Measurements from ENCODE around the gene TECPR2.

DNA sequence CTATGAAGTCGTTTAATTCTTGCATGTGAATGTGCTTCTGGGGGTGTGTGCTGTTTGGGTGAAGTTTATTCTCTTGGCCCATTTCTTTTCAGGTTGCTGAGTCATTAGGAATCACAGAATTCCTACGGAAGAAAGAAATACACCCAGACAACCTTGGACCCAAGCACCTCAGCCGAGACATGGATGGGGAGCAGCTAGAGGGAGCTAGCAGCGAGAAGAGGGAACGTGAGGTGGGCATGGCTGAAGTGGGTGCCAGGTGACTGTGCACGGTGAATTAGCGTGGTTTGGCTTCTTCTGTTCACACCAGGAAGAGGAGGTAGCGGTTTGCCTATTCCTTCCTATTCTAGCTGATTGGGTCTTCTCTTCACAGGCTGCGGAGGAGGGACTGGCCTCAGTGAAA, 24.0 kb upstream of the TECPR2 start:
- TF ChIP-seq, protein P1, sequence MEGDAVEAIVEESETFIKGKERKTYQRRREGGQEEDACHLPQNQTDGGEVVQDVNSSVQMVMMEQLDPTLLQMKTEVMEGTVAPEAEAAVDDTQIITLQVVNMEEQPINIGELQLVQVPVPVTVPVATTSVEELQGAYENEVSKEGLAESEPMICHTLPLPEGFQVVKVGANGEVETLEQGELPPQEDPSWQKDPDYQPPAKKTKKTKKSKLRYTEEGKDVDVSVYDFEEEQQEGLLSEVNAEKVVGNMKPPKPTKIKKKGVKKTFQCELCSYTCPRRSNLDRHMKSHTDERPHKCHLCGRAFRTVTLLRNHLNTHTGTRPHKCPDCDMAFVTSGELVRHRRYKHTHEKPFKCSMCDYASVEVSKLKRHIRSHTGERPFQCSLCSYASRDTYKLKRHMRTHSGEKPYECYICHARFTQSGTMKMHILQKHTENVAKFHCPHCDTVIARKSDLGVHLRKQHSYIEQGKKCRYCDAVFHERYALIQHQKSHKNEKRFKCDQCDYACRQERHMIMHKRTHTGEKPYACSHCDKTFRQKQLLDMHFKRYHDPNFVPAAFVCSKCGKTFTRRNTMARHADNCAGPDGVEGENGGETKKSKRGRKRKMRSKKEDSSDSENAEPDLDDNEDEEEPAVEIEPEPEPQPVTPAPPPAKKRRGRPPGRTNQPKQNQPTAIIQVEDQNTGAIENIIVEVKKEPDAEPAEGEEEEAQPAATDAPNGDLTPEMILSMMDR (IDR thresholded peaks at IDR 0.05; ENCODE audit: low read depth, low read length, missing input control): no peak
- TF ChIP-seq, protein P2, sequence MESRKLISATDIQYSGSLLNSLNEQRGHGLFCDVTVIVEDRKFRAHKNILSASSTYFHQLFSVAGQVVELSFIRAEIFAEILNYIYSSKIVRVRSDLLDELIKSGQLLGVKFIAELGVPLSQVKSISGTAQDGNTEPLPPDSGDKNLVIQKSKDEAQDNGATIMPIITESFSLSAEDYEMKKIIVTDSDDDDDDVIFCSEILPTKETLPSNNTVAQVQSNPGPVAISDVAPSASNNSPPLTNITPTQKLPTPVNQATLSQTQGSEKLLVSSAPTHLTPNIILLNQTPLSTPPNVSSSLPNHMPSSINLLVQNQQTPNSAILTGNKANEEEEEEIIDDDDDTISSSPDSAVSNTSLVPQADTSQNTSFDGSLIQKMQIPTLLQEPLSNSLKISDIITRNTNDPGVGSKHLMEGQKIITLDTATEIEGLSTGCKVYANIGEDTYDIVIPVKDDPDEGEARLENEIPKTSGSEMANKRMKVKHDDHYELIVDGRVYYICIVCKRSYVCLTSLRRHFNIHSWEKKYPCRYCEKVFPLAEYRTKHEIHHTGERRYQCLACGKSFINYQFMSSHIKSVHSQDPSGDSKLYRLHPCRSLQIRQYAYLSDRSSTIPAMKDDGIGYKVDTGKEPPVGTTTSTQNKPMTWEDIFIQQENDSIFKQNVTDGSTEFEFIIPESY (IDR thresholded peaks at IDR 0.05): no peak
- TF ChIP-seq, protein P3, sequence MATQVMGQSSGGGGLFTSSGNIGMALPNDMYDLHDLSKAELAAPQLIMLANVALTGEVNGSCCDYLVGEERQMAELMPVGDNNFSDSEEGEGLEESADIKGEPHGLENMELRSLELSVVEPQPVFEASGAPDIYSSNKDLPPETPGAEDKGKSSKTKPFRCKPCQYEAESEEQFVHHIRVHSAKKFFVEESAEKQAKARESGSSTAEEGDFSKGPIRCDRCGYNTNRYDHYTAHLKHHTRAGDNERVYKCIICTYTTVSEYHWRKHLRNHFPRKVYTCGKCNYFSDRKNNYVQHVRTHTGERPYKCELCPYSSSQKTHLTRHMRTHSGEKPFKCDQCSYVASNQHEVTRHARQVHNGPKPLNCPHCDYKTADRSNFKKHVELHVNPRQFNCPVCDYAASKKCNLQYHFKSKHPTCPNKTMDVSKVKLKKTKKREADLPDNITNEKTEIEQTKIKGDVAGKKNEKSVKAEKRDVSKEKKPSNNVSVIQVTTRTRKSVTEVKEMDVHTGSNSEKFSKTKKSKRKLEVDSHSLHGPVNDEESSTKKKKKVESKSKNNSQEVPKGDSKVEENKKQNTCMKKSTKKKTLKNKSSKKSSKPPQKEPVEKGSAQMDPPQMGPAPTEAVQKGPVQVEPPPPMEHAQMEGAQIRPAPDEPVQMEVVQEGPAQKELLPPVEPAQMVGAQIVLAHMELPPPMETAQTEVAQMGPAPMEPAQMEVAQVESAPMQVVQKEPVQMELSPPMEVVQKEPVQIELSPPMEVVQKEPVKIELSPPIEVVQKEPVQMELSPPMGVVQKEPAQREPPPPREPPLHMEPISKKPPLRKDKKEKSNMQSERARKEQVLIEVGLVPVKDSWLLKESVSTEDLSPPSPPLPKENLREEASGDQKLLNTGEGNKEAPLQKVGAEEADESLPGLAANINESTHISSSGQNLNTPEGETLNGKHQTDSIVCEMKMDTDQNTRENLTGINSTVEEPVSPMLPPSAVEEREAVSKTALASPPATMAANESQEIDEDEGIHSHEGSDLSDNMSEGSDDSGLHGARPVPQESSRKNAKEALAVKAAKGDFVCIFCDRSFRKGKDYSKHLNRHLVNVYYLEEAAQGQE (IDR thresholded peaks at IDR 0.05): no peak
- no peak for TF ChIP-seq YY1 (IDR thresholded peaks at IDR 0.05)
- TF ChIP-seq, protein P4, sequence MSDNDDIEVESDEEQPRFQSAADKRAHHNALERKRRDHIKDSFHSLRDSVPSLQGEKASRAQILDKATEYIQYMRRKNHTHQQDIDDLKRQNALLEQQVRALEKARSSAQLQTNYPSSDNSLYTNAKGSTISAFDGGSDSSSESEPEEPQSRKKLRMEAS (IDR thresholded peaks at IDR 0.05): no peak
- no peak for TF ChIP-seq FOXA1 (IDR thresholded peaks at IDR 0.05)
- no peak for TF ChIP-seq TAF1 (conservative IDR thresholded peaks at IDR 0.05)
- TF ChIP-seq GABPA (IDR thresholded peaks at IDR 0.05 in 1 of 2, conservative IDR thresholded peaks at IDR 0.05 in 1 of 2): no peak
- TF ChIP-seq HNF4G (IDR thresholded peaks at IDR 0.05): no peak
- TF ChIP-seq JUND (IDR thresholded peaks at IDR 0.05): no peak
- TF ChIP-seq, protein P5, sequence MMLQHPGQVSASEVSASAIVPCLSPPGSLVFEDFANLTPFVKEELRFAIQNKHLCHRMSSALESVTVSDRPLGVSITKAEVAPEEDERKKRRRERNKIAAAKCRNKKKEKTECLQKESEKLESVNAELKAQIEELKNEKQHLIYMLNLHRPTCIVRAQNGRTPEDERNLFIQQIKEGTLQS (IDR thresholded peaks at IDR 0.05): no peak
- TF ChIP-seq EGR1 (IDR thresholded peaks at IDR 0.05; ENCODE audit: low read depth in 2 of 2): no peak
- no peak for TF ChIP-seq SP1 (IDR thresholded peaks at IDR 0.05)
